ENCODE measurements around the gene CD81.
"Not testable (repeated sequence)": the region's sequence is repeated elsewhere in the genome, so short reads cannot be mapped to it uniquely, and the experiment has no call there.

The CD81 gene

GRCh38 chr11:2357651-2358050 lies 19.5 kb upstream of the CD81 start:
- DNase-seq = not testable (repeated sequence)

DNA sequence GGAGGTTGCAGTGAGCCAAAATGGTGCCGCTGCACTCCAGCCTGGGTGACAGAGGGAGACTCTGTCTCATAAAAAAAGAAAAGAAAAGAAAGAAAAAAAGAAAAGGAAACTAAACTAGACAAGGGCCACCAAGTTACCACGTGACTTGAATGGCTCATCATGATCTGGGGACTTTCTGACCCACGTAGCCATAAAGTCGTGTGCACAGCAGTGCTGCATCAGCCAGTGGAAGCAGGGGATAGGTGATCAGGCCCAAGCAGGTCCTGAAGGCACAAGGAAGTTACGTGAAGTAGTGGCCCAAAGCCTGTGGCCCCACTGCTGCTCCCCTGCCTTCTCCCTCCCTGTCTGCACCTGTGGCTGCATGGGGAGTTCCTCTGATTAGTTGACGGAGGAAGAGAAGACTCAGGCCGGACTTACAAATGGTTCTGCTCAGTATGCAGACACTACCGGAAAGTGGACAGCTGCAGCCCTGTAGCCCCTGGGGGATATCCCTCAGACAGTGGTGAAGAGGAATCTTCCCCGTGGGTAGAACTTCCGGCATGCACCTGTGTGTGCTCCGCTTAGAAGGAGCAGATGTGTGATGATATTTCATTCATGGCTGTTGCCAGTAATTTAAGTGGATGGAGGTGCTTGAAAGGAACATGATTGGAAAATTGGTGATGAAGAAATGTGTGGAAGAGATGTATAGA lies 18.2 kb upstream of the CD81 start:
- DNase-seq = no peak

GRCh38 chr11:2359557-2359956 lies 17.6 kb upstream of the CD81 start:
- DNase-seq = no peak

DNA sequence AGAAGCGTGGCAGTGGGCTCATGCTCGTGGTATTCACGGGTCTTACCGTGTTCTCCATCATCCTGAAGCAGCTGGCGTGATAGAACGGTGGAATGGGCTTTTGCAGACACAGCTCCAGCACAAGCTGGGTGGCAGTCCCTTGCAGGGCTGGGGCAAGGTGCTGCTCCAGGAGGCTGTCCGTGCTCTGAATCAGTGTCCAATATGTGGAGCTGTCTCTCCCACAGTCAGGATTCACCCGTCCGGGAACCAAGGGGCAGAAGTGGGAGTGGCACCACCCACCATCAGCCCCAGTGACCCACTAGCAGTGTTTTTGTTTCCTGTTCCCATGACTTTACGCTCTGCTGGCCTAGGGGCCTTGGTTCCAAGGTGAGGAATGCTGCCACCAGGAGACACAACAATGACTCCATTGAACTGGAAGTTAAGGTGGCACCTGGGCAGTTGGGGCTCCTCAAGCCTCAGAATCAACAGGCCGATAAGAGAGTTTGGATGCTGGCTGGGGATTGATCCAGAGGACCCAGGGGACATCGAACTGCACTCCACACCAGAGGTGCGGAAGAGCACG lies 16.9 kb upstream of the CD81 start:
- DNase-seq = no peak

GRCh38 chr11:2361565-2361964 lies 15.5 kb upstream of the CD81 start:
- no peak for DNase-seq

GRCh38 chr11:2362414-2362813 lies 14.7 kb upstream of the CD81 start:
- DNase-seq = no peak

- no peak for DNase-seq
Measured at GRCh38 chr11:2363130-2363529, 14.0 kb upstream of the CD81 start.

DNA sequence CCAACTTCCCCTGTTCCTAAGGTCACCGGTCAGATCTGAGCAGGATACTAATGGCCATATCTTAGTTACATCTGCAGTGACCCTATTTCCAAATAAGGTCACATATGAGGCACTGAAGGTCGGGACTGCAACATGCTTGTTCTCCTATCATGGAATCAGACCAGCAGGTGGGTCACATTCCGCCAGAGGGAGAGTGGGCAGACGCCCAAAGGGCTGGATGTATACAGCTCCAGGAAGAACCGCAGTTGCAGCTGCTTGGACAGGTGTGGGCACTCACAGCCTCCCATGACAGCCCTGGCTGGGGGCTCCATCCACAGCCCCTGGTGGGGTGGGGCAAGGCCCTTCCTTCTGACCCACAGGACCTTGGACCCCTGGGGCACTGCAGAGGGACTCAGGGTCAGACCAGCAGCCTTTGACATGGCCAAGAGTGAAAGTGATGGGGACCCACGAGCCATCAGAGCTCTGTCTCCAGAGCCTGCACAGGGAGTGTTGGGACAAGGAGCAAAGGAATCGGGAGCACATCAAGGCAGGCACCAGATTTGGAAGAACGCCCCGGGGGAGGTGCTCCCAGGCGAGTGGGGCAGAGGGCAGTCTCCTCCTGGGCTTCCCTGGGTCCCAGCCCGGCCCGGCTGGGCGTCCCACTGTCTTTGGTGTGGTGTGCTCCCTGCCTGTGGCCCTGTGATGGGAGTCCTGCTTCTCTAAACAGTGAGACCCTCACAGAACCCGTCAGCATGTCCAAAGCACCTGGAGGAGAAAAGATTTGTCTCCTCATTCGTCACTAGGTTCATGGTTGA lies 13.3 kb upstream of the CD81 start:
- no peak for DNase-seq

GRCh38 chr11:2364386-2364785 lies 12.7 kb upstream of the CD81 start:
- not testable (repeated sequence) for DNase-seq

DNA sequence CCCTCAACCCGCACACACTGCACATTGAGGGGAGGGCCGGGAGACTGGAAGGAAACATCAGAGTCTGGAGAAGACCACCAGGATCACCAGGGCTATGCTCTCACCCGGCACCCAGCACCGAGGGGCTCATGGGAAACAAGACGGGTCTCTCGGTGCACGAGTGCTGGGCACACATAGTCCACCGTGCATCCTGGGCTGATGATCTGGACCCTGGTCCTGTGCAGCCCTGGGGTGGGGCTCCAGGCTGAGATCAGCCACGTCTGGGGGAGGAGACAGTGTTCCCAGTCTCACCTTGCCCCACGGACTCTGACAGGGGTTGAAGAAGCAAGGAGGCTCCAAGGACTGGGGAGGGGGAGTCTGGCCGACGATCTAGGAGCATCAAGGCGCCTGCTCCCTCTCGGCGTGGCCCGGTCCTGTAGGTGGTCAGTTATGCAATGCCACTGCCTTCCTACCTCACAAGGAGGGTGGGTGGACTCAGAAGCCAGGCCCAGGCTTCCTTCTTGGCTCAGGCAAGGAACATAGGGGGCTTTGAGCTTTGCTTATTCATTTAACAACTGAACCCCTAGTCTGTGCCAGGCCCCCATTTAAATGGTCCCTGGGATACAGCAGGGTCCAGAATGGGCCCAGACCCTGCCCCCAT lies 11.4 kb upstream of the CD81 start:
- DNase-seq = no peak

DNA sequence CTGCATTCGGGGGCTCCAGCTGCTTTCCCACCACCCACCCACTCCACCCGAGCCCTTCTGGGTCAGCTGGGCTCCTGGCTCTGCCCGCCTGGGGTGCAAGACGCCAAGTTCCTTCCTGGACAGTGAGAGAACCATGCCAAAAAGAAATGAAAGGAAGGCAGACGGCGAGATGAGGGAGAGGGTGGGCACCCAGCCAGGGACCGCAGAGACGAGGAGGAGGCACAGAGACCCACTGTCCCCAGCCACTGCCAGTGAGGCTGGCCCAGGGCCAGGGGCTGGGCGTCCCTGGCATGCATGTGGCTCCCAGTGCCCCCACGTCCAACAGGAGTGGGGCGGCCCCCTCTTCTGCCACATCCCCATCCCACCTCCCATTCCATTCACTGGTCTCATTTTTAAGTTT lies 10.8 kb upstream of the CD81 start:
- DNase-seq = no peak

- no peak for DNase-seq
Measured at GRCh38 chr11:2366733-2367132, 10.4 kb upstream of the CD81 start.

GRCh38 chr11:2367266-2368160 lies 9.6 kb upstream of the CD81 start:
- DNase-seq = no peak

GRCh38 chr11:2368178-2368850 lies 8.8 kb upstream of the CD81 start:
- DNase-seq = no peak

- no peak for DNase-seq
Measured at GRCh38 chr11:2368851-2369180, 8.3 kb upstream of the CD81 start.

DNA sequence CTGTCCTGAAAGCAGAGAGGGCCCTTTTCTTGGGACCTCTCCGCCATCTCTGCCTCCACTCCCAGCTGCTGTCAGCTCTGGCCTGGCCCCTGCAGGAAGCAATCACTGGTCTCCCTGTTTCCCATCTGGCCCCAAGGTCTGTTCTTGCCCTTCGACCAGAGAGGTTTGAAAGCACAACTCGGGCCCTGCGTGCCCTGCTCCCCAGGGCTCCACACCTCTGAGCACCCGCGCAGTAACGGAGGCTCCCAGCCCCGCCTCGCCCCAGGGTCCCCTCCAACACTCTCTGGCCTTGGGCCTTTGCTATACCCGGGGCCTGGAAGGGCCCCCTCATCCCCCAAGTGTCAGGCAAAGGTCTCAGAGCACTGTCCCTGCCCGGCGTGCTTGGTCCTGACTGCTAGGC lies 7.8 kb upstream of the CD81 start:
- DNase-seq = no peak

GRCh38 chr11:2369896-2370295 lies 7.2 kb upstream of the CD81 start:
- no peak for DNase-seq

- no peak for DNase-seq
Measured at GRCh38 chr11:2374456-2375201, 2.5 kb upstream of the CD81 start.

GRCh38 chr11:2375341-2375853 lies 1.7 kb upstream of the CD81 start:
- no peak for DNase-seq

GRCh38 chr11:2375964-2376551 lies 1.1 kb upstream of the CD81 start:
- no peak for DNase-seq
